Liver (tissue), 3 donors: Measurements from ENCODE around the gene ARHGAP6.

Source experiments
- ATF3 ChIP-seq: IDR thresholded peaks from 2 replicates; pipeline ENCODE4 v1.6.1; 2016; ENCODE audit warnings: antibody characterized with exemption
- CTCF ChIP-seq: fragments of 150-350 bp; IDR thresholded peaks from 2 replicates; pipeline ENCODE4 v1.5.1; 2017; ENCODE audit warnings: improper control_type of control experiment, low read depth, low read length; ENCODE audit not compliant: missing input control
- EGR1 ChIP-seq, 2 donors: IDR thresholded peaks; 2 replicates each; pipeline ENCODE4 v1.6.1; 2016 to 2018; ENCODE audit warnings: antibody characterized with exemption in 2 of 2, low read depth in 2 of 2
- FOXA1 ChIP-seq: IDR thresholded peaks from 2 replicates; pipeline ENCODE4 v1.6.1; 2016; ENCODE audit warnings: antibody characterized with exemption
- FOXA2 ChIP-seq: IDR thresholded peaks from 2 replicates; pipeline ENCODE4 v1.6.1; 2016; ENCODE audit warnings: antibody characterized with exemption
- GABPA ChIP-seq, 2 donors: IDR thresholded peaks in 1 of 2; conservative IDR thresholded peaks in 1 of 2; 2 replicates each; pipeline ENCODE4 v1.6.1; 2016; ENCODE audit warnings: antibody characterized with exemption in 2 of 2, mild to moderate bottlenecking in 1 of 2, moderate library complexity in 1 of 2
- HNF4A ChIP-seq, 2 donors: conservative IDR thresholded peaks; 2 replicates each; pipeline ENCODE4 v1.6.1; 2016; ENCODE audit warnings: antibody characterized with exemption in 2 of 2, mild to moderate bottlenecking in 2 of 2
- NR2F2 ChIP-seq: IDR thresholded peaks from 2 replicates; pipeline ENCODE4 v1.6.1; 2016; ENCODE audit warnings: antibody characterized with exemption
- RAD21 ChIP-seq, 2 donors: IDR thresholded peaks; 2 replicates each; pipeline ENCODE4 v1.6.1; 2016; ENCODE audit warnings: antibody characterized with exemption in 2 of 2, mild to moderate bottlenecking in 2 of 2
- REST ChIP-seq: IDR thresholded peaks from 2 replicates; pipeline ENCODE4 v1.6.1; 2016; ENCODE audit warnings: antibody characterized with exemption, mild to moderate bottlenecking
- SP1 ChIP-seq: IDR thresholded peaks from 2 replicates; pipeline ENCODE4 v1.6.1; 2018; ENCODE audit warnings: antibody characterized with exemption, mild to moderate bottlenecking
- TAF1 ChIP-seq: conservative IDR thresholded peaks from 2 replicates; pipeline ENCODE4 v1.6.1; 2016; ENCODE audit warnings: antibody characterized with exemption, mild to moderate bottlenecking
- TF ChIP-seq, protein P1 (sequence below): IDR thresholded peaks from 2 replicates; pipeline ENCODE4 v1.6.1; 2016; ENCODE audit warnings: antibody characterized with exemption
- TF ChIP-seq, protein P2 (sequence below): IDR thresholded peaks from 2 replicates; pipeline ENCODE4 v1.6.1; 2016; ENCODE audit warnings: antibody characterized with exemption
- donor health status: healthy.
- donor health status: healthy.

DNA sequence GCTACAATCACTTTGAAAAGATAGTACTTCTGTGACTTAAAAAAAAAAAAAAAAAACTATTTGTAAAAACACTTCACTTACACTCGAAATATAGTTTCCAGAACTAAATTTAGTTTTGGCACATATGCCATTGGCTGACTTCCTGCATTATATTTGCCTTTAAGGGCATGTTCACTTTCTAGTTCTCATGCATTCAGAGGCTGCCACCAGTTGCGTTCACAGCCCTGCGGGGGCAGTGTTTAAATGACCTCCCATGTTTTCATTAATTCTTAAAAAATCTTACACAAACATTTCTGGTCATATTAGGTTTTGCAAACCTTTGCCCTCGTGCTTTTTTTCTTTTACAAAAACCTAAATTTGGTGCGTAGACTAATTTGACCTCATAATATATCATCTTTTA lies 12.4 kb upstream of the ARHGAP6 start:
- TF ChIP-seq CTCF (no peak), REST (no peak), TAF1 (no peak), GABPA (IDR thresholded peaks at IDR 0.05 in 1 of 2, conservative IDR thresholded peaks at IDR 0.05 in 1 of 2) (no peak), HNF4A (conservative IDR thresholded peaks at IDR 0.05) (no peak), RAD21 (IDR thresholded peaks at IDR 0.05) (peak in 1 of 2 donors; percentile 8), ATF3 (no peak), SP1 (no peak), FOXA2 (no peak), EGR1 (IDR thresholded peaks at IDR 0.05; ENCODE audit: low read depth in 2 of 2) (no peak), NR2F2 (peak; percentile 53), FOXA1 (no peak)
- TF ChIP-seq, protein P1, sequence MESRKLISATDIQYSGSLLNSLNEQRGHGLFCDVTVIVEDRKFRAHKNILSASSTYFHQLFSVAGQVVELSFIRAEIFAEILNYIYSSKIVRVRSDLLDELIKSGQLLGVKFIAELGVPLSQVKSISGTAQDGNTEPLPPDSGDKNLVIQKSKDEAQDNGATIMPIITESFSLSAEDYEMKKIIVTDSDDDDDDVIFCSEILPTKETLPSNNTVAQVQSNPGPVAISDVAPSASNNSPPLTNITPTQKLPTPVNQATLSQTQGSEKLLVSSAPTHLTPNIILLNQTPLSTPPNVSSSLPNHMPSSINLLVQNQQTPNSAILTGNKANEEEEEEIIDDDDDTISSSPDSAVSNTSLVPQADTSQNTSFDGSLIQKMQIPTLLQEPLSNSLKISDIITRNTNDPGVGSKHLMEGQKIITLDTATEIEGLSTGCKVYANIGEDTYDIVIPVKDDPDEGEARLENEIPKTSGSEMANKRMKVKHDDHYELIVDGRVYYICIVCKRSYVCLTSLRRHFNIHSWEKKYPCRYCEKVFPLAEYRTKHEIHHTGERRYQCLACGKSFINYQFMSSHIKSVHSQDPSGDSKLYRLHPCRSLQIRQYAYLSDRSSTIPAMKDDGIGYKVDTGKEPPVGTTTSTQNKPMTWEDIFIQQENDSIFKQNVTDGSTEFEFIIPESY, result no peak
- TF ChIP-seq, protein P2, sequence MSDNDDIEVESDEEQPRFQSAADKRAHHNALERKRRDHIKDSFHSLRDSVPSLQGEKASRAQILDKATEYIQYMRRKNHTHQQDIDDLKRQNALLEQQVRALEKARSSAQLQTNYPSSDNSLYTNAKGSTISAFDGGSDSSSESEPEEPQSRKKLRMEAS, result no peak
